ENCODE data around the gene MAF.
A peak's percentile ranks its signal among the peaks of the same experiment; 100 is the strongest.

- TF ChIP-seq EZH2 (IDR thresholded peaks at IDR 0.05; ENCODE audit: borderline replicate concordance, low read depth, low read length, severe bottlenecking) (no peak), CTCF (IDR thresholded peaks at IDR 0.05; ENCODE audit: borderline replicate concordance, extremely low read depth, low read length, poor library complexity, severe bottlenecking) (peak; percentile 88)
Observed at GRCh38 chr16:79601931-79602627, 1.5 kb upstream of the MAF start.

All from DND-41 (cell line).